ENCODE data around the gene RBAK. TPM values are rescaled to one million over a fixed set of nuclear protein-coding genes. Genes with fewer than 3 reads are reported as not detected.
"Not testable (repeated sequence)": the region's sequence is repeated elsewhere in the genome, so short reads cannot be mapped to it uniquely, and the experiment has no call there.

RBAK gene
- polyA plus RNA-seq, 3 donors = 0.74 to 3.3 (median 1.8) TPM

DNA sequence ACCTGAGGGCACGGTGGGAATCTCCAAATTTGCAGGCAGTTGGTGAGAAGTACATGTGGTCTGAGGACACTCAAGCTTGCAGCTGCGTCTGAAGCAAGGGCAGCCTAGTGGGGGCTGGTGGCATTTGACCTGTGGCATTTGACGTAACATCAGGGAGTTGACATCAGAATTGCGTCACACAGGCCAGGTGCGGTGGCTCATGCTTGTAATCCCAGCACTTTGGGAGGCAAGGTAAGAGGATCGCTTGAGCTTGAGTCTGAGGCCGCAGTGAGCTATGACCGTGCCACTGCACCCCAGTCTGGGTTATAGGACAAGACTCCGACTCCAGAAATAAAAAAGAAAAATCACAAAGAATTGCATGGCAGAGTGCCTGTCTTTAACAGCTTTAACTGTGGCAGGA lies 25.6 kb upstream of the RBAK start:
- no peak overlapping the region for H2AFZ ChIP-seq (ENCODE audit: insufficient read depth, low read depth, low read length, poor library complexity, severe bottlenecking)
- no peak overlapping the region for H3K9ac ChIP-seq (ENCODE audit: insufficient read depth, low read length, poor library complexity, severe bottlenecking)
- Mint-ChIP-seq H3K9me3 (peaks cover 18 to 78% (median 70%) of the 10 kb centered on the region in 7 donors), H3K4me3 (no peak overlapping the region), H3K4me1 (no peaks in the 10 kb centered on the region), H3K36me3 (peaks cover 17 to 24% of the 10 kb centered on the region in 2 donors), H3K27me3 (ENCODE audit: low read depth in 3 of 3) (no peaks in the 10 kb centered on the region), H3K27ac (no peak overlapping the region)
- TF ChIP-seq, protein P1, sequence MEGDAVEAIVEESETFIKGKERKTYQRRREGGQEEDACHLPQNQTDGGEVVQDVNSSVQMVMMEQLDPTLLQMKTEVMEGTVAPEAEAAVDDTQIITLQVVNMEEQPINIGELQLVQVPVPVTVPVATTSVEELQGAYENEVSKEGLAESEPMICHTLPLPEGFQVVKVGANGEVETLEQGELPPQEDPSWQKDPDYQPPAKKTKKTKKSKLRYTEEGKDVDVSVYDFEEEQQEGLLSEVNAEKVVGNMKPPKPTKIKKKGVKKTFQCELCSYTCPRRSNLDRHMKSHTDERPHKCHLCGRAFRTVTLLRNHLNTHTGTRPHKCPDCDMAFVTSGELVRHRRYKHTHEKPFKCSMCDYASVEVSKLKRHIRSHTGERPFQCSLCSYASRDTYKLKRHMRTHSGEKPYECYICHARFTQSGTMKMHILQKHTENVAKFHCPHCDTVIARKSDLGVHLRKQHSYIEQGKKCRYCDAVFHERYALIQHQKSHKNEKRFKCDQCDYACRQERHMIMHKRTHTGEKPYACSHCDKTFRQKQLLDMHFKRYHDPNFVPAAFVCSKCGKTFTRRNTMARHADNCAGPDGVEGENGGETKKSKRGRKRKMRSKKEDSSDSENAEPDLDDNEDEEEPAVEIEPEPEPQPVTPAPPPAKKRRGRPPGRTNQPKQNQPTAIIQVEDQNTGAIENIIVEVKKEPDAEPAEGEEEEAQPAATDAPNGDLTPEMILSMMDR (IDR thresholded peaks at IDR 0.05) = no peak
- no peaks in the 10 kb centered on the region for H3K79me2 ChIP-seq (ENCODE audit: insufficient read depth, low read length)
- H3K9me3 ChIP-seq (replicated peaks in 1 of 2; ENCODE audit: control insufficient read depth in 1 of 2, insufficient read depth in 1 of 2, low read length in 2 of 2) = peaks cover 30 to 58% of the 10 kb centered on the region in 2 donors
- H3K4me3 ChIP-seq (replicated peaks in 1 of 3; ENCODE audit: low read depth in 2 of 3, low read length in 3 of 3) = no peak overlapping the region
- H3K27me3 ChIP-seq (ENCODE audit: control insufficient read depth in 2 of 2, insufficient read depth in 2 of 2, low read length in 2 of 2) = no peaks in the 10 kb centered on the region
- H3K27ac ChIP-seq (ENCODE audit: low read depth in 1 of 2, low read length in 2 of 2) = no peak overlapping the region
- no peak overlapping the region for H3K4me2 ChIP-seq (replicated peaks; ENCODE audit: extremely low read depth, low read length, poor library complexity, severe bottlenecking)
- intact Hi-C loops (cut with micrococcal nuclease) = no loop called here
- WGBS (ENCODE audit: insufficient coverage) = 100% methylated on average over 8 of the region's 9 CpGs
- H4K20me1 ChIP-seq (ENCODE audit: insufficient read depth, low read length) = no peaks in the 10 kb centered on the region
- H3K36me3 ChIP-seq (replicated peaks in 1 of 2; ENCODE audit: control insufficient read depth in 1 of 2, insufficient read depth in 2 of 2, low read length in 2 of 2) = no peaks in the 10 kb centered on the region
- no peak for DNase-seq
- H3K4me1 ChIP-seq (ENCODE audit: control insufficient read depth in 1 of 2, insufficient read depth in 2 of 2, low read length in 2 of 2) = no peaks in the 10 kb centered on the region

DNA sequence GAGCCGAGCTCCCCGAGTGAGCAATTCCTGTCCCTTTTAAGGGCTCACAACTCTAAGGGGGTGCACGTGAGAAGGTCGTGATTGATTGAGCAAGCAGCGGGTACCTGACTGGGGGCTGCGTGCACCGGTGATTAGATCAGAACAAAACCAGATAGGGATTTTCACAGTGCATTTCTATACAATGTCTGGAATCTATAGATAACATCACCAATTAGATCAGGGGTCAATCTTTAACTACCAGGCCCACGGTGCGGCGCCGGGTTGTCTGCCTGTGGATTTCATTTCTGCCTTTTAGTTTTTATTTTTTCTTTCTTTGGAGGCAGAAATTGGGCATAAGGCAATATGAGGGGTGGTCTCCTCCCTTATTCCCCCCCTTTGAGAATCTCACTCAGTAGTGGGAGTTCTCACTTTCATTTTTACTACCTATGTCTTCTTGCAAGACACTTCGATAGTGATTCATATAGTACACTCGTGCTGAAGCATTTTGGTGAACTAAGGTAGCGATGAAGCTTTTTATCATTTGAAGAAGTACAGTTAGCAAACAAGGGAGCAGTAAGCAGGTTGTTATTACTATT lies 24.6 kb upstream of the RBAK start:
- H4K20me1 ChIP-seq (ENCODE audit: insufficient read depth, low read length); H3K27me3 Mint-ChIP-seq (ENCODE audit: low read depth in 3 of 3); H3K4me3 ChIP-seq (replicated peaks in 1 of 3; ENCODE audit: low read depth in 2 of 3, low read length in 3 of 3); H3K36me3 ChIP-seq (replicated peaks in 1 of 2; ENCODE audit: control insufficient read depth in 1 of 2, insufficient read depth in 2 of 2, low read length in 2 of 2); H3K4me2 ChIP-seq (replicated peaks; ENCODE audit: extremely low read depth, low read length, poor library complexity, severe bottlenecking); H3K4me1 ChIP-seq (ENCODE audit: control insufficient read depth in 1 of 2, insufficient read depth in 2 of 2, low read length in 2 of 2); H3K27ac Mint-ChIP-seq; intact Hi-C loops (cut with micrococcal nuclease); H3K27ac ChIP-seq (ENCODE audit: low read depth in 1 of 2, low read length in 2 of 2); H3K9ac ChIP-seq (ENCODE audit: insufficient read depth, low read length, poor library complexity, severe bottlenecking); H3K4me1 Mint-ChIP-seq; H2AFZ ChIP-seq (ENCODE audit: insufficient read depth, low read depth, low read length, poor library complexity, severe bottlenecking); DNase-seq; H3K27me3 ChIP-seq (ENCODE audit: control insufficient read depth in 2 of 2, insufficient read depth in 2 of 2, low read length in 2 of 2); H3K79me2 ChIP-seq (ENCODE audit: insufficient read depth, low read length); H3K4me3 Mint-ChIP-seq: not testable (repeated sequence)
- H3K9me3 ChIP-seq (replicated peaks in 1 of 2; ENCODE audit: control insufficient read depth in 1 of 2, insufficient read depth in 1 of 2, low read length in 2 of 2) = peaks cover 30 to 48% of the 10 kb centered on the region in 2 donors
- WGBS (ENCODE audit: insufficient coverage) = 100% methylated on average over 3 of the region's 14 CpGs
- H3K9me3 Mint-ChIP-seq = peaks cover 16 to 75% (median 65%) of the 10 kb centered on the region in 7 donors
- peaks cover 17 to 24% of the 10 kb centered on the region in 2 donors for H3K36me3 Mint-ChIP-seq

DNA sequence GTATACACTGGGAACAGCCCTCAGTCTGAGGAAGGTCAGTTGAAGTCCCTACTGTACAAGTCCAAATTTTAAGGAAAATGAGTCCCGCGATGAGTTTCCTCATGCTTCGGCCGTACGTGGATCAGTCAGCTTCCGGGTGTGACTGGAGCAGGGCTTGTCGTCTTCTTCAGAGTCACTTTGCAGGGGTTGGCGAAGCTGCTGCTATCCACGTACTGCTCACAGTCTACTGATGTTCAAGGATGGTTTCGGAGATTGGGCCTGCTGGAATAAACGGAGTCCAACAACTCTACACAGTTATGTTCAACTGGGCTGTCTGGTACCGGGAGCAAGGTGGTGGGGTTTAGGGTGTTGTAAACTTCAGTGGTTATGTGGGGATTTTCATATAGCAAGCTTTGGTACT lies 22.0 kb upstream of the RBAK start:
- H2AFZ ChIP-seq (ENCODE audit: insufficient read depth, low read depth, low read length, poor library complexity, severe bottlenecking); H3K79me2 ChIP-seq (ENCODE audit: insufficient read depth, low read length); H3K36me3 ChIP-seq (replicated peaks in 1 of 2; ENCODE audit: control insufficient read depth in 1 of 2, insufficient read depth in 2 of 2, low read length in 2 of 2); H3K27me3 Mint-ChIP-seq (ENCODE audit: low read depth in 3 of 3); H3K4me2 ChIP-seq (replicated peaks; ENCODE audit: extremely low read depth, low read length, poor library complexity, severe bottlenecking); H3K4me3 ChIP-seq (replicated peaks in 1 of 3; ENCODE audit: low read depth in 2 of 3, low read length in 3 of 3); H3K27me3 ChIP-seq (ENCODE audit: control insufficient read depth in 2 of 2, insufficient read depth in 2 of 2, low read length in 2 of 2); H3K4me3 Mint-ChIP-seq; intact Hi-C loops (cut with micrococcal nuclease); H3K4me1 Mint-ChIP-seq; H4K20me1 ChIP-seq (ENCODE audit: insufficient read depth, low read length); H3K9ac ChIP-seq (ENCODE audit: insufficient read depth, low read length, poor library complexity, severe bottlenecking); H3K27ac ChIP-seq (ENCODE audit: low read depth in 1 of 2, low read length in 2 of 2); DNase-seq; H3K4me1 ChIP-seq (ENCODE audit: control insufficient read depth in 1 of 2, insufficient read depth in 2 of 2, low read length in 2 of 2); H3K27ac Mint-ChIP-seq: not testable (repeated sequence)
- Mint-ChIP-seq H3K9me3 (peaks cover 22 to 66% (median 53%) of the 10 kb centered on the region in 7 donors), H3K36me3 (peaks cover 17 to 34% of the 10 kb centered on the region in 2 donors)
- 98% methylated on average over 6 of the region's 12 CpGs for WGBS (ENCODE audit: insufficient coverage)
- H3K9me3 ChIP-seq (replicated peaks in 1 of 2; ENCODE audit: control insufficient read depth in 1 of 2, insufficient read depth in 1 of 2, low read length in 2 of 2) = peaks cover 30 to 47% of the 10 kb centered on the region in 2 donors

GRCh38 chr7:5027796-5028410 lies 17.8 kb upstream of the RBAK start:
- DNase-seq; H3K4me1 Mint-ChIP-seq; H3K4me2 ChIP-seq (replicated peaks; ENCODE audit: extremely low read depth, low read length, poor library complexity, severe bottlenecking); H3K9ac ChIP-seq (ENCODE audit: insufficient read depth, low read length, poor library complexity, severe bottlenecking); H2AFZ ChIP-seq (ENCODE audit: insufficient read depth, low read depth, low read length, poor library complexity, severe bottlenecking); H3K79me2 ChIP-seq (ENCODE audit: insufficient read depth, low read length); H3K4me3 ChIP-seq (replicated peaks in 1 of 3; ENCODE audit: low read depth in 2 of 3, low read length in 3 of 3); H3K27ac Mint-ChIP-seq; H3K27ac ChIP-seq (ENCODE audit: low read depth in 1 of 2, low read length in 2 of 2); H3K4me3 Mint-ChIP-seq; H4K20me1 ChIP-seq (ENCODE audit: insufficient read depth, low read length); H3K36me3 ChIP-seq (replicated peaks in 1 of 2; ENCODE audit: control insufficient read depth in 1 of 2, insufficient read depth in 2 of 2, low read length in 2 of 2); H3K27me3 Mint-ChIP-seq (ENCODE audit: low read depth in 3 of 3); H3K4me1 ChIP-seq (ENCODE audit: control insufficient read depth in 1 of 2, insufficient read depth in 2 of 2, low read length in 2 of 2); intact Hi-C loops (cut with micrococcal nuclease); H3K27me3 ChIP-seq (ENCODE audit: control insufficient read depth in 2 of 2, insufficient read depth in 2 of 2, low read length in 2 of 2): not testable (repeated sequence)
- Mint-ChIP-seq H3K9me3 (peaks cover 9 to 32% (median 21%) of the 10 kb centered on the region in 7 donors), H3K36me3 (peaks cover 6 to 16% of the 10 kb centered on the region in 2 donors)
- peaks cover 1 to 11% of the 10 kb centered on the region in 2 donors for H3K9me3 ChIP-seq (replicated peaks in 1 of 2; ENCODE audit: control insufficient read depth in 1 of 2, insufficient read depth in 1 of 2, low read length in 2 of 2)
- 100% methylated on average over 9 of the region's 14 CpGs for WGBS (ENCODE audit: insufficient coverage)
